ENCODE measurements around the gene FLRT1. TPM values are rescaled to one million over a fixed set of nuclear protein-coding genes. Genes with fewer than 3 reads are reported as not detected.

The FLRT1 gene
- total RNA-seq, 1 donor from 2014 or later: 0.52 TPM

DNA sequence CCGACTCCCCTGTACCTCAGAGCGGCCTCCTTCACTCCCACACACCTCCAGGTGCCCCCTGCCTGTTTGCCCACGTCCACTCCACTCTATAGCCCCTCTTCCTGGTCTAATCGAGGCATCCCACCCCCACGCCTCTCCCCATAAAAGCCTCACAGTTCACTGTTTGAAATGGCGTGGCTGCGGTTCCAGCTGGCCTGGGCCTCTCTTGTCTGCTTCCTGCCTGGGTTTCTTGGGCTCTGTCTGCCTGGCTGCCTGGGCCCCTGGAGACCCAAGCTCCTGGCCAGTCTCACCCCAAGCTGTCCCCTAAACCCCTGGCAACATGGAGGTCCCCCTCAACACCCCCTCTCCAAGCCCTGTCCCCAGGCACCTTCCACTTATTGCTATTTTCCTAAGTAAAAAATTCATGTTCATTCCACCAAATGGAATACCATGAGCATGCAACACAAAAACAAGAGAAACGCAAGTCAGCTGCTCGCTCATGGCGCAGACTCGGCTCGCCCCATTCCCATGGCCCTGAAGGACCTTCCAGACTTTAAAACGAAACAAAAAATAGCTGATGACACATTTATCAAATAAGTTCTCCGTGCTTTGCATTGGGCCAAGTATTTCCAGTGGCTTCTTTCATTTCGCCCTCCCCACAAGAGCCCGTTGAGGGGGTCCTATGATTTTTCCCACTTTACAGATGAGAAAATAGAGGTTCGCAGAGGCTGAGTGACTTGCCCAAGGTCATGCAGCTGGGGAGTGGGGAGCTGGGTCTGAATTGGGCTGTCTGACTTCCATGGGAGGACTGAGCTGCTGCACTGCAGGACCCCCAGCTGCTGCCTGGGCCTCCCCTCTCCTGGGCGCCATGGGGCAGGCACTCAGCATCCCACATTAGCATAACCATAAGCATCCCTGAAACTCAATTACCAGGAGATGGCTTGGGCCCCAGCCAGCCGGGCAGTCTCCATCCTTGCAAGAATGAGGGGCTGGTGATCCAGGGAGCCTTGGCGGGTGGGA lies 11.7 kb upstream of the FLRT1 start:
- Histone ChIP-seq H3K27ac (ENCODE audit: low read depth, low read length) (peak overlapping the region; percentile 58), H3K9ac (ENCODE audit: low read depth in 1 of 3, low read length in 3 of 3) (peak overlapping the region in 1 of 3 donors; percentile 16), H3K9me3 (ENCODE audit: control insufficient read depth in 3 of 3, low read length in 3 of 3) (no peaks in the 10 kb centered on the region), H3K27me3 (ENCODE audit: control insufficient read depth in 3 of 3, insufficient read depth in 3 of 3, low read length in 3 of 3) (no peaks in the 10 kb centered on the region), H3K36me3 (ENCODE audit: control insufficient read depth in 3 of 3, insufficient read depth in 3 of 3, low read length in 3 of 3) (no peaks in the 10 kb centered on the region), H3K4me3 (ENCODE audit: low read length in 3 of 3) (no peak overlapping the region), H3K4me1 (ENCODE audit: control insufficient read depth in 3 of 3, insufficient read depth in 3 of 3, low read length in 3 of 3) (peaks cover 0 to 44% (median 37%) of the 10 kb centered on the region in 3 donors)

GRCh38 chr11:64025205-64025604 lies 10.5 kb upstream of the FLRT1 start:
- H3K4me1 ChIP-seq (ENCODE audit: control insufficient read depth in 3 of 3, insufficient read depth in 3 of 3, low read length in 3 of 3): peaks cover 0 to 35% (median 26%) of the 10 kb centered on the region in 3 donors
- no peaks in the 10 kb centered on the region for H3K9me3 ChIP-seq (ENCODE audit: control insufficient read depth in 3 of 3, low read length in 3 of 3)
- H3K27me3 ChIP-seq (ENCODE audit: control insufficient read depth in 3 of 3, insufficient read depth in 3 of 3, low read length in 3 of 3): no peaks in the 10 kb centered on the region
- no peak overlapping the region for H3K9ac ChIP-seq (ENCODE audit: low read depth in 1 of 3, low read length in 3 of 3)
- H3K27ac ChIP-seq (ENCODE audit: low read depth, low read length): no peak overlapping the region
- no peak overlapping the region for H3K4me3 ChIP-seq (ENCODE audit: low read length in 3 of 3)
- H3K36me3 ChIP-seq (ENCODE audit: control insufficient read depth in 3 of 3, insufficient read depth in 3 of 3, low read length in 3 of 3): no peaks in the 10 kb centered on the region

DNA sequence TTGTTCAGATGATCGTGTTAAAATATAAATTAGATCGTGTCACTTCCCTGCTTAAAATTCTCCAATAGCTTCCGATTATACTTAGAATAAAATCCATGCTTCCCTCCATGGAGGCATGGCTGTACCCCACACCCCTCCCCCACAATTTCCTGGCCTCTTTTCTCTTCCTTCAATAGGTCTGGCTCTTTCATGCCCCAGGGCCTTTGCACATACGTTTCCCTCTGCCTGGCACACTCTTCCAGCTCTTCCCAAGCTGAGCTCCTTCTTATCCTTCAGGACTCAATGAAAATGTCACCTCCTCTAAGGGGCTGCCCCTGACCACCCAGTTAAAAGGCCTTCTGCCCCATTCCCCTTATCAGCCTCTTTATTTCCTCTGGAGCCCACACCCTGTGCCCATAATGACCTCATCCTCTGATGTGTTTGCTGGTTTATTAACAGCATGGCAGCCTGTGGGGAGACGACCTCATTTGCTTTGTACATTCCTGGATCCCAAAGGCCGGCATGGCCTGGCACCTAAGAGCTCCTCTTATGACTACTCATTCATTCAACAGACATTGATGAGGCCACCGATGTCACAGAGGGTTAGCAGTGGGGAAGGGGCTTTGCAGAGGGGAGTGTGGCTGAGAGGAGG lies 9.0 kb upstream of the FLRT1 start:
- H3K27ac ChIP-seq (ENCODE audit: low read depth, low read length): no peak overlapping the region
- no peaks in the 10 kb centered on the region for H3K36me3 ChIP-seq (ENCODE audit: control insufficient read depth in 3 of 3, insufficient read depth in 3 of 3, low read length in 3 of 3)
- H3K27me3 ChIP-seq (ENCODE audit: control insufficient read depth in 3 of 3, insufficient read depth in 3 of 3, low read length in 3 of 3): no peaks in the 10 kb centered on the region
- H3K4me3 ChIP-seq (ENCODE audit: low read length in 3 of 3): no peak overlapping the region
- no peaks in the 10 kb centered on the region for H3K9me3 ChIP-seq (ENCODE audit: control insufficient read depth in 3 of 3, low read length in 3 of 3)
- no peak overlapping the region for H3K9ac ChIP-seq (ENCODE audit: low read depth in 1 of 3, low read length in 3 of 3)
- peaks cover 0 to 33% (median 25%) of the 10 kb centered on the region in 3 donors for H3K4me1 ChIP-seq (ENCODE audit: control insufficient read depth in 3 of 3, insufficient read depth in 3 of 3, low read length in 3 of 3)

GRCh38 chr11:64027651-64028397 lies 7.9 kb upstream of the FLRT1 start:
- Histone ChIP-seq H3K36me3 (ENCODE audit: control insufficient read depth in 3 of 3, insufficient read depth in 3 of 3, low read length in 3 of 3) (no peaks in the 10 kb centered on the region), H3K27me3 (ENCODE audit: control insufficient read depth in 3 of 3, insufficient read depth in 3 of 3, low read length in 3 of 3) (no peaks in the 10 kb centered on the region), H3K4me3 (ENCODE audit: low read length in 3 of 3) (no peak overlapping the region), H3K27ac (ENCODE audit: low read depth, low read length) (no peak overlapping the region), H3K4me1 (ENCODE audit: control insufficient read depth in 3 of 3, insufficient read depth in 3 of 3, low read length in 3 of 3) (peaks cover 0 to 35% (median 28%) of the 10 kb centered on the region in 3 donors), H3K9ac (ENCODE audit: low read depth in 1 of 3, low read length in 3 of 3) (no peak overlapping the region), H3K9me3 (ENCODE audit: control insufficient read depth in 3 of 3, low read length in 3 of 3) (no peaks in the 10 kb centered on the region)

- H3K9ac ChIP-seq (ENCODE audit: low read depth in 1 of 3, low read length in 3 of 3): no peak overlapping the region
These were observed 7.2 kb upstream of the FLRT1 start for GRCh38 chr11:64028398-64029115.

GRCh38 chr11:64029773-64030172 lies 6.0 kb upstream of the FLRT1 start:
- Histone ChIP-seq H3K4me3 (ENCODE audit: low read length in 3 of 3) (no peak overlapping the region), H3K27me3 (ENCODE audit: control insufficient read depth in 3 of 3, insufficient read depth in 3 of 3, low read length in 3 of 3) (peaks cover 0 to under 1% (median 0%) of the 10 kb centered on the region in 3 donors), H3K27ac (ENCODE audit: low read depth, low read length) (no peak overlapping the region), H3K4me1 (ENCODE audit: control insufficient read depth in 3 of 3, insufficient read depth in 3 of 3, low read length in 3 of 3) (peaks cover 0 to 33% (median 26%) of the 10 kb centered on the region in 3 donors), H3K9me3 (ENCODE audit: control insufficient read depth in 3 of 3, low read length in 3 of 3) (no peaks in the 10 kb centered on the region), H3K36me3 (ENCODE audit: control insufficient read depth in 3 of 3, insufficient read depth in 3 of 3, low read length in 3 of 3) (no peaks in the 10 kb centered on the region), H3K9ac (ENCODE audit: low read depth in 1 of 3, low read length in 3 of 3) (peak overlapping the region in 1 of 3 donors; percentile 8)

More at GRCh38 chr11:64028398-64029115, 7.2 kb upstream of the FLRT1 start:
- Histone ChIP-seq H3K36me3 (ENCODE audit: control insufficient read depth in 3 of 3, insufficient read depth in 3 of 3, low read length in 3 of 3) (no peaks in the 10 kb centered on the region), H3K4me1 (ENCODE audit: control insufficient read depth in 3 of 3, insufficient read depth in 3 of 3, low read length in 3 of 3) (peaks cover 0 to 34% (median 27%) of the 10 kb centered on the region in 3 donors), H3K27me3 (ENCODE audit: control insufficient read depth in 3 of 3, insufficient read depth in 3 of 3, low read length in 3 of 3) (no peaks in the 10 kb centered on the region), H3K9me3 (ENCODE audit: control insufficient read depth in 3 of 3, low read length in 3 of 3) (no peaks in the 10 kb centered on the region), H3K27ac (ENCODE audit: low read depth, low read length) (no peak overlapping the region), H3K4me3 (ENCODE audit: low read length in 3 of 3) (no peak overlapping the region)

- Histone ChIP-seq H3K4me1 (ENCODE audit: control insufficient read depth in 3 of 3, insufficient read depth in 3 of 3, low read length in 3 of 3) (peaks cover 4 to 35% (median 27%) of the 10 kb centered on the region in 3 donors), H3K9me3 (ENCODE audit: control insufficient read depth in 3 of 3, low read length in 3 of 3) (no peaks in the 10 kb centered on the region), H3K27ac (ENCODE audit: low read depth, low read length) (no peak overlapping the region), H3K27me3 (ENCODE audit: control insufficient read depth in 3 of 3, insufficient read depth in 3 of 3, low read length in 3 of 3) (peaks cover 0 to 5% (median 0%) of the 10 kb centered on the region in 3 donors), H3K36me3 (ENCODE audit: control insufficient read depth in 3 of 3, insufficient read depth in 3 of 3, low read length in 3 of 3) (no peaks in the 10 kb centered on the region), H3K4me3 (ENCODE audit: low read length in 3 of 3) (no peak overlapping the region), H3K9ac (ENCODE audit: low read depth in 1 of 3, low read length in 3 of 3) (no peak overlapping the region)
These were observed 4.7 kb upstream of the FLRT1 start for GRCh38 chr11:64031001-64031400.

DNA sequence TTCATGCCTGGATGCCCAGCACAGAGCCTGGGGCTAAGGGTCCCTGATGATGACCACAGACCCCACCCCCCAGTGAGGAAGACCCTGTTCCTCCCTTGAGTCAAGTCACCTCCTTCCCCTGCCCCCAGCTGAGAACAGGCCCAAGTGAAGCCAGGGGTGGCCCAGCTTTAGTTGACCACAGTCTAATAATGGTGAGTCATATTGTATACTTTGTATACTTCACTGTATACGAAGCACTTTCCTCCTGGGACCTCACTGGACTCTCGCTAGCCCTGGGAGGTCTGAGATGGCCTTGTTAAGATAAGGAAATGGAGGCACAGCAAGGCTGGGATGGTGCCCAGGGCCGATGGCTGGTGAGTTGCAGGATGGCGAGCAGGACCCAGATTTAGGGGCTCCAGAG lies 3.7 kb upstream of the FLRT1 start:
- Histone ChIP-seq H3K4me1 (ENCODE audit: control insufficient read depth in 3 of 3, insufficient read depth in 3 of 3, low read length in 3 of 3) (peaks cover 4 to 40% (median 33%) of the 10 kb centered on the region in 3 donors), H3K9ac (ENCODE audit: low read depth in 1 of 3, low read length in 3 of 3) (peak overlapping the region in 1 of 3 donors; percentile 25), H3K9me3 (ENCODE audit: control insufficient read depth in 3 of 3, low read length in 3 of 3) (no peaks in the 10 kb centered on the region), H3K36me3 (ENCODE audit: control insufficient read depth in 3 of 3, insufficient read depth in 3 of 3, low read length in 3 of 3) (no peaks in the 10 kb centered on the region), H3K4me3 (ENCODE audit: low read length in 3 of 3) (no peak overlapping the region), H3K27ac (ENCODE audit: low read depth, low read length) (no peak overlapping the region), H3K27me3 (ENCODE audit: control insufficient read depth in 3 of 3, insufficient read depth in 3 of 3, low read length in 3 of 3) (peaks cover 0 to 5% (median 0%) of the 10 kb centered on the region in 3 donors)

- Histone ChIP-seq H3K9me3 (ENCODE audit: control insufficient read depth in 3 of 3, low read length in 3 of 3) (no peaks in the 10 kb centered on the region), H3K27me3 (ENCODE audit: control insufficient read depth in 3 of 3, insufficient read depth in 3 of 3, low read length in 3 of 3) (peaks cover 0 to 5% (median 0%) of the 10 kb centered on the region in 3 donors)
These were observed 1.3 kb upstream of the FLRT1 start for GRCh38 chr11:64034411-64034811.

More at GRCh38 chr11:64034411-64034811, 1.3 kb upstream of the FLRT1 start:
- Histone ChIP-seq H3K4me3 (ENCODE audit: low read length in 3 of 3) (no peak overlapping the region), H3K4me1 (ENCODE audit: control insufficient read depth in 3 of 3, insufficient read depth in 3 of 3, low read length in 3 of 3) (peaks cover 4 to 52% (median 38%) of the 10 kb centered on the region in 3 donors), H3K27ac (ENCODE audit: low read depth, low read length) (no peak overlapping the region), H3K9ac (ENCODE audit: low read depth in 1 of 3, low read length in 3 of 3) (peak overlapping the region in 1 of 3 donors; percentile 16), H3K36me3 (ENCODE audit: control insufficient read depth in 3 of 3, insufficient read depth in 3 of 3, low read length in 3 of 3) (no peaks in the 10 kb centered on the region)

All from skeletal muscle tissue (tissue), 4 donors.